Ishikawa (cell line): Measurements from ENCODE around the gene ADCY1.

Experiments used
- CEBPB ChIP-seq: IDR thresholded peaks from 2 replicates; pipeline ENCODE4 v1.6.1; 2012
- CREB1 ChIP-seq: IDR thresholded peaks from 2 replicates; pipeline ENCODE4 v1.6.1; 2012; ENCODE audit warnings: low read depth
- EGR1 ChIP-seq: IDR thresholded peaks from 2 replicates; pipeline ENCODE4 v1.6.1; 2012
- EP300 ChIP-seq: IDR thresholded peaks from 2 replicates; pipeline ENCODE4 v1.6.1; 2012; ENCODE audit warnings: borderline replicate concordance
- FOXM1 ChIP-seq: IDR thresholded peaks from 2 replicates; pipeline ENCODE4 v1.6.1; 2012; ENCODE audit warnings: low read depth, borderline replicate concordance
- NFIC ChIP-seq: IDR thresholded peaks from 2 replicates; pipeline ENCODE4 v1.6.1; 2012
- RAD21 ChIP-seq: IDR thresholded peaks from 2 replicates; pipeline ENCODE4 v1.6.1; 2012; ENCODE audit warnings: low read depth
- TAF1 ChIP-seq: IDR thresholded peaks from 2 replicates; pipeline ENCODE4 v1.6.1; 2012; ENCODE audit warnings: low read depth, mild to moderate bottlenecking
- TCF12 ChIP-seq: IDR thresholded peaks from 2 replicates; pipeline ENCODE4 v1.6.1; 2012; ENCODE audit warnings: low read depth
- TEAD4 ChIP-seq: IDR thresholded peaks from 2 replicates; pipeline ENCODE4 v1.6.1; 2012
- YY1 ChIP-seq: IDR thresholded peaks from 2 replicates; pipeline ENCODE4 v1.6.1; 2012; ENCODE audit warnings: low read depth
- ZBTB7A ChIP-seq: IDR thresholded peaks from 2 replicates; pipeline ENCODE4 v1.6.1; 2012; ENCODE audit warnings: low read depth
- TF ChIP-seq, protein P1 (sequence below): IDR thresholded peaks from 2 replicates; pipeline ENCODE4 v1.6.1; 2012
- TF ChIP-seq, protein P2 (sequence below): IDR thresholded peaks from 2 replicates; pipeline ENCODE4 v1.6.1; 2012; ENCODE audit warnings: low read depth, mild to moderate bottlenecking
- TF ChIP-seq, protein P3 (sequence below): IDR thresholded peaks from 2 replicates; pipeline ENCODE4 v1.6.1; 2012

The ADCY1 gene

DNA sequence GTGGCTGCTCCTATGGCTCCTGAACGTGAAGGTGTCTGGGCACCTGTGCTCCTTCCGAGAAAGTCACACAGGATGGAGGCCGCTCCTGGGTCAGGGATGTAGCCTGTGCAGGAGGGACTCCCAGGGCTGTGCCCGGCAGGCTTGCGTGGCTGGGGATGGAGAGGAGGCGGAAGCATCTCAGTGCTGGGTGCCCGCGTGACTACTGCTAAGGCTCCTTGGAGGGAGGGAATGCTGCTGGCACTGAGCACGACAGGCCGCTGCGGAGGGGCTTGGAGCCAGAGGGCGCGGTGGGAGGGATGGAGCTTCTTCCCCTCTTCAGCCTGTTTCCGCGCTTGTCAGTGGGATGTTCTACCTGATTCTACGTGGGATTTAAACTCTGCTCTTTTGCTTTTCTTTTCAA lies 35.0 kb downstream of the ADCY1 start:
- TF ChIP-seq CEBPB (no peak), TAF1 (no peak), EGR1 (no peak), TEAD4 (no peak), TCF12 (no peak), FOXM1 (no peak), EP300 (no peak), CREB1 (no peak), RAD21 (no peak)
- TF ChIP-seq, protein P1, sequence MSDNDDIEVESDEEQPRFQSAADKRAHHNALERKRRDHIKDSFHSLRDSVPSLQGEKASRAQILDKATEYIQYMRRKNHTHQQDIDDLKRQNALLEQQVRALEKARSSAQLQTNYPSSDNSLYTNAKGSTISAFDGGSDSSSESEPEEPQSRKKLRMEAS, result no peak

DNA sequence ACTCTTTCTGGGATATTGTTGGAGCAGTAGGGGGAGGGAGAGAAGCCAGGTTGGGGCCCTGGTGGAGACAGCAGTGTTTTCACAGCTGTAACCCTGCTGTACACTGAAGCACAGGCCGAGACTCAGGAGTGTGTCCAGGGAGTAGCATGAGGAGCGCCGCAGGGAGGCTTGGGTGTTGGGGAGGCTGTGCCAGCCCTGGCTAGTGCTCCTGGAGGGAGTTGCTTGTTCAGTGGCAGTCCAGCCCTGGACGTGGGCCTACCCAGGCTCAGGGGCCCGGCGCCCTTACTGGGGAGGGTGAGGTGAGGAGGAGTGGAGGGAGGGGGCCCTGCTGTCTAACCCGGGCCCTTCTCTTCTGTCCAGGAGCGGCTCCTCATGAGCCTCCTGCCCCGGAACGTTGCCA lies 35.9 kb downstream of the ADCY1 start:
- TF ChIP-seq, protein P2, sequence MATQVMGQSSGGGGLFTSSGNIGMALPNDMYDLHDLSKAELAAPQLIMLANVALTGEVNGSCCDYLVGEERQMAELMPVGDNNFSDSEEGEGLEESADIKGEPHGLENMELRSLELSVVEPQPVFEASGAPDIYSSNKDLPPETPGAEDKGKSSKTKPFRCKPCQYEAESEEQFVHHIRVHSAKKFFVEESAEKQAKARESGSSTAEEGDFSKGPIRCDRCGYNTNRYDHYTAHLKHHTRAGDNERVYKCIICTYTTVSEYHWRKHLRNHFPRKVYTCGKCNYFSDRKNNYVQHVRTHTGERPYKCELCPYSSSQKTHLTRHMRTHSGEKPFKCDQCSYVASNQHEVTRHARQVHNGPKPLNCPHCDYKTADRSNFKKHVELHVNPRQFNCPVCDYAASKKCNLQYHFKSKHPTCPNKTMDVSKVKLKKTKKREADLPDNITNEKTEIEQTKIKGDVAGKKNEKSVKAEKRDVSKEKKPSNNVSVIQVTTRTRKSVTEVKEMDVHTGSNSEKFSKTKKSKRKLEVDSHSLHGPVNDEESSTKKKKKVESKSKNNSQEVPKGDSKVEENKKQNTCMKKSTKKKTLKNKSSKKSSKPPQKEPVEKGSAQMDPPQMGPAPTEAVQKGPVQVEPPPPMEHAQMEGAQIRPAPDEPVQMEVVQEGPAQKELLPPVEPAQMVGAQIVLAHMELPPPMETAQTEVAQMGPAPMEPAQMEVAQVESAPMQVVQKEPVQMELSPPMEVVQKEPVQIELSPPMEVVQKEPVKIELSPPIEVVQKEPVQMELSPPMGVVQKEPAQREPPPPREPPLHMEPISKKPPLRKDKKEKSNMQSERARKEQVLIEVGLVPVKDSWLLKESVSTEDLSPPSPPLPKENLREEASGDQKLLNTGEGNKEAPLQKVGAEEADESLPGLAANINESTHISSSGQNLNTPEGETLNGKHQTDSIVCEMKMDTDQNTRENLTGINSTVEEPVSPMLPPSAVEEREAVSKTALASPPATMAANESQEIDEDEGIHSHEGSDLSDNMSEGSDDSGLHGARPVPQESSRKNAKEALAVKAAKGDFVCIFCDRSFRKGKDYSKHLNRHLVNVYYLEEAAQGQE, result no peak
- TF ChIP-seq, protein P1, result no peak
- TF ChIP-seq, protein P3, sequence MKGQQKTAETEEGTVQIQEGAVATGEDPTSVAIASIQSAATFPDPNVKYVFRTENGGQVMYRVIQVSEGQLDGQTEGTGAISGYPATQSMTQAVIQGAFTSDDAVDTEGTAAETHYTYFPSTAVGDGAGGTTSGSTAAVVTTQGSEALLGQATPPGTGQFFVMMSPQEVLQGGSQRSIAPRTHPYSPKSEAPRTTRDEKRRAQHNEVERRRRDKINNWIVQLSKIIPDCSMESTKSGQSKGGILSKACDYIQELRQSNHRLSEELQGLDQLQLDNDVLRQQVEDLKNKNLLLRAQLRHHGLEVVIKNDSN, result no peak
- no peak for TF ChIP-seq EP300
- no peak for TF ChIP-seq TCF12
- TF ChIP-seq YY1, result no peak
- no peak for TF ChIP-seq CEBPB
- TF ChIP-seq NFIC, result no peak
- TF ChIP-seq EGR1, result no peak
- no peak for TF ChIP-seq ZBTB7A
- no peak for TF ChIP-seq FOXM1
- no peak for TF ChIP-seq CREB1
- no peak for TF ChIP-seq RAD21
- TF ChIP-seq TAF1, result no peak
- no peak for TF ChIP-seq TEAD4

DNA sequence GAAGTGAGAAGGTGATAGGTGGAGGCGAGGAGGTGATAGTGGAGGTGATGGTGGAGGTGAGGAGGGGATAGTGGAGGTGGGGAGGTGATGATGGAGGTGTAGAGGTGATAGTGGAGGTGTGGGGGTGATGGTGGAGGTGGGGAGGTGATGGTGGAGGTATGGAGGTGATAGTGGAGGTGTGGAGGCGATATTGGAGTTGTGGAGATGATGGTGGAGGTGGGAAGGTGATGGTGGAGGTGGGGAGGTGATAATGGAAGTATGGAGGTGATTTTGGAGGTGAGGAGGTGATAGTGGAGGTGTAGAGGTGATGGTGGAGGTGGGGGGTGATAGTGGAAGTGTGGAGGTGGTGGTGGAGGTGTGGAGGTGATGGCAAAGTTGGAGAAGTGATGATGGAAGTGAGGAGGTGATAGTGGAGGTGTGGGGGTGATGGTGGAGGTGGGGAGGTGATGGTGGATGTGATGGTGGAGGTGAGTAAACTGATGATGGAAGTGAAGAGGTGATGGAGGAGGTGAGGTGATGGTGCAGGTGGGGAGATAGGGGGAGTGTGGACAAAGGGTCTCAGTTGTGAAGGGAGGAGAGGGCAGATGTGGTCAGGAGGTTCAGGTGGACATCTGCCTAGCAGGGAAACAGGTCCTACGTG lies 36.6 kb downstream of the ADCY1 start:
- TF ChIP-seq TCF12, result no peak
- no peak for TF ChIP-seq TEAD4
- TF ChIP-seq RAD21, result no peak
- TF ChIP-seq, protein P1, result no peak
- TF ChIP-seq TAF1, result no peak

DNA sequence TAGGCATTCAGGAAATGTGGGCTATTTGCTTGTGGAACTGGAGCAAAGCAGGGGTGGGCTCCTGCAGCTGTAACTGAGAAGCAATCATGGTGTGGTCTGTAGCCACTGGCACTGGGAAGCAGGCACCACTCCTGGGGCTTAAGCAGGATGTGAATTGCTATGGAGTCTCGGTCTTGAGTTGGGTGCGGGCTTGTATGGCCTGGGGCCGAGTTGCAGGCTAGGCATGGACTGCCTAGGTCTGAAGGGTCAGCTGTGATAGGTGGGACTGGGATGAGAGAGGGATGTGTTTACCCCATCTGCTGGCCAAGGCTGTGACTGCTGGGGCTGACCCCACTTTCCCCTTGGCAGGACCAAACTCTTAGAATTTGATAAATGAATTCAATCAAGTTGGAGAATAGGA lies 43.0 kb downstream of the ADCY1 start:
- no peak for TF ChIP-seq NFIC
- TF ChIP-seq ZBTB7A, result no peak
- TF ChIP-seq, protein P2, result no peak
- TF ChIP-seq, protein P3, result no peak
- TF ChIP-seq RAD21, result no peak
- no peak for TF ChIP-seq CEBPB
- TF ChIP-seq EP300, result no peak
- TF ChIP-seq, protein P1, result no peak
- TF ChIP-seq FOXM1, result no peak
- TF ChIP-seq CREB1, result no peak
- no peak for TF ChIP-seq TEAD4
- TF ChIP-seq YY1, result no peak
- TF ChIP-seq TCF12, result no peak
- no peak for TF ChIP-seq EGR1
- TF ChIP-seq TAF1, result no peak

DNA sequence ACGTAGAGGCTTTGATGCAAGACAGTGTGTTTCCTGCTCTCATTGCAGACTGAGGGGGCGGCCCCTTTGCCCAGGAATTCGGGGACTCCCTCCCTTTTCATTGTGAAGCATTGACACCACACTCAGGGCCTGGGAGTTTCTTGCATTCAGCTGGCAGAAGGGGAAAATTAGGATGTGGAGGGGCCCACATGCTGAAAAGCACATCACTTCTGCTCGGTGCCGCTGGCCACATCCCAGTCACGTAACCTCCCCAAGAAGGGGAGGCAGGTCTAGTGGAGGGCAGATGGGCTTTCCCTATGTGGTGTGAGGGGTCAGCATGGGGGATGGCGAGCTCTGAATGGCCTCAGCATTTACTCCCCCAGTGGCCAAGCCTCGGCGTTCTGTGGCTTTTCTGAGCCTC lies 47.9 kb downstream of the ADCY1 start:
- TF ChIP-seq, protein P2, result no peak
- no peak for TF ChIP-seq ZBTB7A
- TF ChIP-seq YY1, result no peak
- TF ChIP-seq, protein P3, result no peak
- no peak for TF ChIP-seq RAD21
- TF ChIP-seq FOXM1, result no peak
- TF ChIP-seq TCF12, result no peak
- no peak for TF ChIP-seq EP300
- no peak for TF ChIP-seq CREB1
- TF ChIP-seq CEBPB, result no peak
- no peak for TF ChIP-seq EGR1
